Stimulated activated naive CD8-positive, alpha-beta T cell treated with anti-CD3 and anti-CD28 coated beads, Interleukin-15, Interleukin-2, amounts not matched to agents 100 U/mL and 50 U/mL, for 24 hours (primary cell): ENCODE measurements around the gene CGN.

Experiments used
- ATAC-seq: fragments of 150-1000 bp; cut with Tn5 transposase; one replicate; pipeline ENCODE4 v1.10.0; 2021
- DNase-seq: peaks from one replicate; pipeline ENCODE4 v3.0.0; 2021

The CGN gene

GRCh38 chr1:151526735-151527525 lies 15.7 kb downstream of the CGN start:
- ATAC-seq (no peak), DNase-seq (no peak)

GRCh38 chr1:151529211-151529702 lies 18.1 kb downstream of the CGN start:
- ATAC-seq: no peak
- DNase-seq: no peak

- no peak for ATAC-seq
- no peak for DNase-seq
These were observed 18.6 kb downstream of the CGN start for GRCh38 chr1:151529781-151530180.

GRCh38 chr1:151530461-151530860 lies 19.3 kb downstream of the CGN start:
- DNase-seq (no peak), ATAC-seq (no peak)

- DNase-seq: no peak
- ATAC-seq: no peak
These were observed 22.7 kb downstream of the CGN start for GRCh38 chr1:151533870-151534269.

- peak; percentile 76 for ATAC-seq
- peak; percentile 87 for DNase-seq
These were observed 23.6 kb downstream of the CGN start for GRCh38 chr1:151534662-151535278.

GRCh38 chr1:151535326-151536271 lies 24.4 kb downstream of the CGN start:
- DNase-seq: no peak
- ATAC-seq: no peak

GRCh38 chr1:151536499-151536898 lies 25.3 kb downstream of the CGN start:
- DNase-seq: no peak
- no peak for ATAC-seq

GRCh38 chr1:151537112-151537511 lies 25.9 kb downstream of the CGN start:
- DNase-seq (no peak), ATAC-seq (no peak)

- peak; percentile 27 for DNase-seq
- peak; percentile 29 for ATAC-seq
These were observed 28.3 kb downstream of the CGN start for GRCh38 chr1:151539321-151540020.

- ATAC-seq: peak; percentile 98
- DNase-seq: peak; percentile 95
These were observed 29.1 kb downstream of the CGN start, which contains the start of gene TUFT1 for GRCh38 chr1:151540021-151540981. Gene TUFT1, plus strand, starts transcription at chr1:151540309. Its CDS starts 58 bp downstream, at chr1:151540367.

- no peak for ATAC-seq
- DNase-seq: peak; percentile 6
These were observed 29.8 kb downstream of the CGN start for GRCh38 chr1:151540982-151541377.

GRCh38 chr1:151541752-151542151 lies 30.6 kb downstream of the CGN start:
- no peak for DNase-seq
- no peak for ATAC-seq

GRCh38 chr1:151542710-151543129 lies 31.5 kb downstream of the CGN start:
- ATAC-seq: no peak
- no peak for DNase-seq

- no peak for DNase-seq
These were observed 34.4 kb downstream of the CGN start for GRCh38 chr1:151545542-151545941.

GRCh38 chr1:151546011-151546925 lies 35.1 kb downstream of the CGN start:
- no peak for ATAC-seq
- DNase-seq: no peak

More at GRCh38 chr1:151545542-151545941, 34.4 kb downstream of the CGN start:
- ATAC-seq: no peak

- DNase-seq (no peak), ATAC-seq (no peak)
These were observed 36.1 kb downstream of the CGN start for GRCh38 chr1:151547119-151547899.

- no peak for DNase-seq
These were observed 36.7 kb downstream of the CGN start for GRCh38 chr1:151547900-151548230.

GRCh38 chr1:151549199-151549598 lies 38.0 kb downstream of the CGN start:
- ATAC-seq (no peak), DNase-seq (no peak)

More at GRCh38 chr1:151547900-151548230, 36.7 kb downstream of the CGN start:
- ATAC-seq: no peak
